Esophagus muscularis mucosa (tissue), 4 donors: ENCODE data around the gene IFNGR2. TPM values are rescaled to one million over a fixed set of nuclear protein-coding genes. Genes with fewer than 3 reads are reported as not detected.

Source experiments
- DNase-seq: peaks from one replicate; pipeline ENCODE4 v3.0.0-alpha.2; 2017; ENCODE audit errors: extremely low spot score
- H3K27ac ChIP-seq, 4 donors: fragments of 200-600 bp; sonication (generic); replicated peaks in 1 of 4; 1 replicate in 3 of 4; 2 replicates in 1 of 4; pipeline ENCODE4 v1.5.1; 2016 to 2019; ENCODE audit warnings: mild to moderate bottlenecking in 1 of 4
- H3K27me3 ChIP-seq, 4 donors: fragments of 200-600 bp; sonication (generic); one replicate each; pipeline versions ENCODE4 v1.5.1 to v1.6.0; 2016 to 2019
- H3K36me3 ChIP-seq, 4 donors: fragments of 200-600 bp; sonication (generic); one replicate each; pipeline ENCODE4 v1.5.1; 2016 to 2019
- H3K4me1 ChIP-seq, 4 donors: fragments of 200-600 bp; sonication (generic); one replicate each; pipeline ENCODE4 v1.5.1; 2016 to 2019
- H3K4me3 ChIP-seq, 4 donors: fragments of 200-600 bp; sonication (generic); 1 replicate in 2 of 4; 2 replicates in 2 of 4; pipeline ENCODE4 v1.5.1; 2016 to 2019; ENCODE audit warnings: mild to moderate bottlenecking in 4 of 4, moderate library complexity in 1 of 4
- H3K9me3 ChIP-seq, 4 donors: fragments of 200-600 bp; sonication (generic); 1 replicate in 3 of 4; 2 replicates in 1 of 4; pipeline ENCODE4 v1.5.1; 2016 to 2019
- CTCF ChIP-seq, 3 experiments: fragments of 200-600 bp in 2 of 3; fragments of 450-650 bp in 1 of 3; sonication (generic) in 2 of 3; IDR thresholded peaks; one replicate each; pipeline ENCODE4 v1.5.1; 2017 to 2019; ENCODE audit warnings: antibody characterized with exemption in 3 of 3, mild to moderate bottlenecking in 2 of 3, moderate library complexity in 1 of 3
- EP300 ChIP-seq: sonication (generic); formaldehyde crosslinking; IDR thresholded peaks from one replicate; pipeline ENCODE4 v1.6.1; 2017; ENCODE audit warnings: antibody characterized with exemption
- POLR2A ChIP-seq: fragments of 450-650 bp; IDR thresholded peaks from one replicate; pipeline ENCODE4 v1.6.1; 2017; ENCODE audit warnings: antibody characterized with exemption, moderate library complexity, mild to moderate bottlenecking, low read depth
- POLR2AphosphoS5 ChIP-seq, 2 donors: sonication (generic); formaldehyde crosslinking; IDR thresholded peaks; one replicate each; pipeline ENCODE4 v1.6.1; 2017; ENCODE audit warnings: antibody characterized with exemption in 2 of 2
- WGBS: methylation state at CpG from one replicate; pipeline ENCODE4 v1.1.5; 2018; 5-methylcytosine and 5-hydroxymethylcytosine counted together
- intact Hi-C: fragments of 100-400 bp; cut with DNase I; formaldehyde crosslinking; loops from one replicate; pipeline ENCODE4 v1.15.1; 2023
- total RNA-seq, 4 donors: library from RNA; depleted of rRNA; stranded (reverse); fragments of >200 nt; gene quantifications; one replicate each; pipeline versions ENCODE4 v1.1.0 to v1.2.1, GENCODE V29; 2016

Gene IFNGR2
- total RNA-seq, 4 donors from 2014 or later = 28.7 to 56.3 (median 39.3) TPM

- Histone ChIP-seq H3K4me1 (peaks cover 7 to 43% (median 38%) of the 10 kb centered on the region in 4 donors), H3K27ac (no peak overlapping the region), H3K27me3 (no peaks in the 10 kb centered on the region), H3K36me3 (no peaks in the 10 kb centered on the region), H3K9me3 (no peaks in the 10 kb centered on the region), H3K4me3 (no peak overlapping the region)
- 60% methylated on average over 5 of the region's 5 CpGs for WGBS
- intact Hi-C loops = no loop called here
- TF ChIP-seq CTCF (IDR thresholded peaks at IDR 0.05) (no peak), EP300 (no peak), POLR2A (no peak), POLR2AphosphoS5 (IDR thresholded peaks at IDR 0.05) (no peak)
- DNase-seq = no peak
These were observed 9.9 kb upstream of the IFNGR2 start for GRCh38 chr21:33393348-33393747.

GRCh38 chr21:33394260-33394659 is 9.0 kb upstream of the IFNGR2 start:
- intact Hi-C loops = no loop called here
- H3K36me3 ChIP-seq = no peaks in the 10 kb centered on the region
- WGBS = 71% methylated on average over 8 of the region's 8 CpGs
- no peak for DNase-seq
- TF ChIP-seq CTCF (IDR thresholded peaks at IDR 0.05) = no peak
- TF ChIP-seq POLR2A = no peak
- peak in 1 of 2 donors; percentile 47 for TF ChIP-seq POLR2AphosphoS5 (IDR thresholded peaks at IDR 0.05)
- no peak for TF ChIP-seq EP300
- H3K4me1 ChIP-seq = peaks cover 7 to 43% (median 38%) of the 10 kb centered on the region in 4 donors
- H3K27ac ChIP-seq = no peak overlapping the region
- no peaks in the 10 kb centered on the region for H3K27me3 ChIP-seq
- H3K4me3 ChIP-seq = no peak overlapping the region
- no peaks in the 10 kb centered on the region for H3K9me3 ChIP-seq

GRCh38 chr21:33395891-33396331 is 7.3 kb upstream of the IFNGR2 start:
- Histone ChIP-seq H3K27me3 (no peaks in the 10 kb centered on the region), H3K27ac (peak overlapping the region; percentile 49 to 71 (median 52)), H3K4me3 (no peak overlapping the region), H3K9me3 (no peaks in the 10 kb centered on the region), H3K4me1 (peaks cover 7 to 43% (median 38%) of the 10 kb centered on the region in 4 donors), H3K36me3 (no peaks in the 10 kb centered on the region)
- WGBS = 20% methylated on average over 4 of the region's 6 CpGs
- intact Hi-C loops = no loop called here
- no peak for DNase-seq
- no peak for TF ChIP-seq CTCF (IDR thresholded peaks at IDR 0.05)
- peak in 1 of 2 donors; percentile 48 for TF ChIP-seq POLR2AphosphoS5 (IDR thresholded peaks at IDR 0.05)
- TF ChIP-seq POLR2A = no peak
- TF ChIP-seq EP300 = no peak

- WGBS = 69% methylated on average over 6 of the region's 6 CpGs
- TF ChIP-seq EP300 (no peak), CTCF (IDR thresholded peaks at IDR 0.05) (no peak), POLR2A (no peak), POLR2AphosphoS5 (IDR thresholded peaks at IDR 0.05) (no peak)
- intact Hi-C loops = no loop called here
These were observed 6.8 kb upstream of the IFNGR2 start for GRCh38 chr21:33396436-33396835.

GRCh38 chr21:33396951-33397350 is 6.3 kb upstream of the IFNGR2 start:
- Histone ChIP-seq H3K27me3 (no peaks in the 10 kb centered on the region), H3K4me3 (no peak overlapping the region), H3K36me3 (no peaks in the 10 kb centered on the region), H3K4me1 (peaks cover 9 to 42% (median 38%) of the 10 kb centered on the region in 4 donors), H3K27ac (peak overlapping the region; percentile 50 to 71 (median 60)), H3K9me3 (no peaks in the 10 kb centered on the region)
- TF ChIP-seq POLR2AphosphoS5 (IDR thresholded peaks at IDR 0.05) (peak in 1 of 2 donors; percentile 21), POLR2A (no peak), CTCF (IDR thresholded peaks at IDR 0.05) (no peak), EP300 (no peak)
- no peak for DNase-seq
- intact Hi-C loops = no loop called here
- WGBS = 30% methylated on average over 5 of the region's 5 CpGs

More at GRCh38 chr21:33396436-33396835, 6.8 kb upstream of the IFNGR2 start:
- peaks cover 9 to 43% (median 38%) of the 10 kb centered on the region in 4 donors for H3K4me1 ChIP-seq
- H3K27me3 ChIP-seq = no peaks in the 10 kb centered on the region
- H3K9me3 ChIP-seq = no peaks in the 10 kb centered on the region
- H3K27ac ChIP-seq = peak overlapping the region; percentile 50 to 71 (median 60)
- DNase-seq = no peak
- no peaks in the 10 kb centered on the region for H3K36me3 ChIP-seq
- H3K4me3 ChIP-seq = no peak overlapping the region
